GM12891 (cell line): Measurements from ENCODE around the gene UBAP1L.

Experiments used
- POLR2A ChIP-seq: IDR thresholded peaks from 2 replicates; pipeline ENCODE4 v1.6.1; 2011; ENCODE audit warnings: low read depth, low read length, control low read depth
- POLR2AphosphoS5 ChIP-seq: IDR thresholded peaks from 2 replicates; pipeline ENCODE4 v1.6.1; 2011; ENCODE audit warnings: low read depth, low read length, control low read depth

DNA sequence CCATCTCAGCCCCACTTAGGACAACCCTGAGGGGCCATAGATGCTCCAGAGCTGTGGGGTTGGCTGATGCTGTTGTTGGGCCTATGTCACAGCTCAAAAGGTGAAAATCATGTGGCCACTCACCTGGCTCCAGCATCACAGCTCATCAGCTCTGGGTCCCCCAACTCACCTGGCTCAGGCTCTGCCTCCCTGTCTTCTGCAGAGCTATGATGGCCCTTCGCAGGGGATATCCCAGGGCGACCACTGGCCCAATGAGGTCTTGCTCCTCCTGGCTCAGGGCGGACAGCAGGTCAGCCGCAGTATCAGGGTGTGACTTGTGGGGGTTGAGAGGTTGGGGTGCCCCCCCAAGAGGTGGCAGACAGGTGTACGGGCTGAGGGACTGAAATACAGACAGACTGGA, 15.7 kb downstream of the UBAP1L start:
- no peak for TF ChIP-seq POLR2AphosphoS5
- TF ChIP-seq POLR2A, result no peak
